GM21528 (cell line): ENCODE data around the gene RUNX1.

Source experiments
- ATAC-seq: cut with Tn5 transposase; IDR thresholded peaks from one replicate; pipeline ENCODE4 v1.9.1; 2021; ENCODE audit warnings: mild to moderate bottlenecking, moderate library complexity; ENCODE audit not compliant: unreplicated experiment, low FRiP score

Gene RUNX1

GRCh38 chr21:35039595-35040289 is 9.4 kb downstream of the RUNX1 start:
- ATAC-seq: no peak

GRCh38 chr21:35038772-35039319 is 10.3 kb downstream of the RUNX1 start:
- no peak for ATAC-seq

GRCh38 chr21:35037384-35037765 is 11.7 kb downstream of the RUNX1 start:
- ATAC-seq: no peak

- ATAC-seq: no peak
These were observed 12.4 kb downstream of the RUNX1 start for GRCh38 chr21:35036465-35037383.

GRCh38 chr21:35035581-35035980 is 13.5 kb downstream of the RUNX1 start:
- no peak for ATAC-seq

- no peak for ATAC-seq
These were observed 14.0 kb downstream of the RUNX1 start for GRCh38 chr21:35035116-35035515.

GRCh38 chr21:35034203-35034926 is 14.7 kb downstream of the RUNX1 start:
- ATAC-seq: no peak

- ATAC-seq: no peak
These were observed 16.4 kb downstream of the RUNX1 start for GRCh38 chr21:35032474-35033263.

- no peak for ATAC-seq
These were observed 20.6 kb downstream of the RUNX1 start for GRCh38 chr21:35028451-35028978.

GRCh38 chr21:35027563-35028450 is 21.3 kb downstream of the RUNX1 start:
- no peak for ATAC-seq

- ATAC-seq: peak; percentile 81
These were observed 22.2 kb downstream of the RUNX1 start for GRCh38 chr21:35026617-35027562.

- no peak for ATAC-seq
These were observed 23.0 kb downstream of the RUNX1 start for GRCh38 chr21:35026153-35026500.

GRCh38 chr21:35025206-35026152 is 23.6 kb downstream of the RUNX1 start:
- no peak for ATAC-seq

GRCh38 chr21:35024513-35024912 is 24.6 kb downstream of the RUNX1 start:
- no peak for ATAC-seq

- ATAC-seq: no peak
These were observed 25.1 kb downstream of the RUNX1 start for GRCh38 chr21:35024071-35024420.

- no peak for ATAC-seq
These were observed 25.6 kb downstream of the RUNX1 start for GRCh38 chr21:35023396-35024070.
